Stimulated activated CD4-positive, alpha-beta T cell treated with anti-CD3 and anti-CD28 coated beads, Interleukin-4, amount 100 ng/mL, for 4 hours (primary cell): ENCODE data around the gene ATP8A2.

ENCODE experiments used
- DNase-seq, 2 experiments: peaks; one replicate each; pipeline ENCODE4 v3.0.0-alpha.2; 2020

The ATP8A2 gene

DNA sequence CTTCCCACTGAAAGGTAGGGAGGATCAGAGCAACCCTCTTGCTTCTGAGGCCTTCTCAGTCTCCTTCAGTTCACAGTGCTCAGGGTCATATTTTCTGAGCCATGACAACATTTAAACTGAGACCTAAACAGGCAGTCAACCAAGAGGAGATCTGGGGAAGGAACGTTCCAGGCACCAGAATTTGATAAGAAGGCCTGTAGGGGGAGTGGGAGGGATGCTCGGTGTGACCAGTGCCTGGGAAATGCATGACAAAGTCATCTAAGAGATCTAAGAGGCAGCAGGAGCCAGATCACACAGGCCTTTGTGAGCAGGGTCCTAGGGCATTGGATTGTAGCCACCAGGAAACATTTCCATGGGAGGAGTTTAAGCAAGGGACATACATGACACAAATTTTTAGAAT lies 608.5 kb downstream of the ATP8A2 start:
- no peak for DNase-seq

DNA sequence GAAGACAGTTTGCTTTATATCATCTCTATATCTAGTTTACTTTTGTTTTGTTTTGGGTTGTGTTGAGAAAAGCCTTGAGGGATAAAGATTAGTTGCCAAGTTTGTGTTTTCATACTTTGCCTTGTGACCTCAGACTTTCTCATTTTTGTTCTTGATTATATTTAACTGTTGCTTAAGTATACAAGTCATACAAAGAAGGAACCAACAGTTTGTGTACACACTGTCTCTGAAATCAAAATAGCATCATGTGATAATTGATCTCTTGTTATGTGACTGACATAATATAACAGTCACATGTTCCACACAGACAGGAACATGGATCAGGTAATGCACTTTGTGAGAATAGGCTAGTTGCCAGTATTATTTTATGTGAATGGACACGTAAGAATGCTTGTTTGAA lies 609.3 kb downstream of the ATP8A2 start:
- DNase-seq: no peak

DNA sequence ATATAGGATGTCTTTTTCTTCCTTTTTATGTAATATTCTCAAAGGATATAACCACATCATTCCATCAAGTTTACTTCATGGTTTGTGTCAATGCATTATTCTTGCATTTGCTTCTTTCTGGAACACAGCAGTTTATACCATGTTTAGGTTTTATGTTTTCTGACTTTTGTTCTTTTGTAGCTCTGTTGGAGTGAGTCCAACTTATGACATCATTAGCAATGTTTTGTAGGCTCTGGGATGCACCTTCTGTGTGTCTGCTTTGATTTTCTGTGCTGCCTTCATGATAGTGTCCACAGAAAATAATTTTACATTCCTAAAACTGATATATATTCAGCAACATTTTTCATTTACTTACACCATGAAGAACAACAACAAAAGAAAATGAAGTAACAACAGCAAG lies 611.1 kb downstream of the ATP8A2 start:
- DNase-seq: no peak

DNA sequence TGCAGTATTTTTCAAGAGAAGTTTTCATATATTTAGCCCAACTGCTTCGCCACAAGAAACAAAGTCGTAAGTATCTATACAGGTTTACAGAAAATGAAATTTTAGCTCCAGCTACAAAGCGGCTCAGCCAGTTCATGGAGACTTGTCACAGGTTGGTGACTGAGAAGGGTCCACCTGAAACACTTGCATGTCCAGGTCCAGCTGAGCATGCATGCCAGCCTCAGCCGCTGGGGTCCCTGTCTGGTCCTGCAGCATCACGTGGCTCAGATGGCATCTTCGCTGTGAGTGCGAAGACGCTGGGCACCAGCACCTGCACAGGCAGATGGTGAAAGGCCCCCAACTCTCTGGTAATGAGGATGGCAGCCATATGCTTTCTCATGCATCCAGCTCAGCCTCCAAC lies 616.2 kb downstream of the ATP8A2 start:
- DNase-seq: no peak

DNA sequence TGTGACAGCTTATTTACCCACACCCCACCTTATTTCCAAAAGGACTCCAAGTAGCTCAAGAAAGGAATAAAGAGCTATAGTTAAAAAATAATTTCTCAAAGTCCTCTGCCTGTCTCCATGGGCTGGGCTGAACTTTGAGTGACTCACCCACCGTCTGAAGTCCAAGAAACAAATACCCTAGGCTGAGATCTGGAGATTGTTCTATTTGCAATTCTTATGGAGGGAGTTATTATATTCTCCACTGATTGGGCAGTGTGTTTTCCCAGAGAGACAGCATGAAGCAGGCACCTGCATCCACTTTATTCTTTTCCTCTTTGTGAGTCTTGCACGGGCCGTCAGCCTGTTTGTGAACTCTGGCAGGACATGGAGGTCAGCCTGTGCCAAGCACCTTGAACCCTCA lies 616.9 kb downstream of the ATP8A2 start:
- no peak for DNase-seq

DNA sequence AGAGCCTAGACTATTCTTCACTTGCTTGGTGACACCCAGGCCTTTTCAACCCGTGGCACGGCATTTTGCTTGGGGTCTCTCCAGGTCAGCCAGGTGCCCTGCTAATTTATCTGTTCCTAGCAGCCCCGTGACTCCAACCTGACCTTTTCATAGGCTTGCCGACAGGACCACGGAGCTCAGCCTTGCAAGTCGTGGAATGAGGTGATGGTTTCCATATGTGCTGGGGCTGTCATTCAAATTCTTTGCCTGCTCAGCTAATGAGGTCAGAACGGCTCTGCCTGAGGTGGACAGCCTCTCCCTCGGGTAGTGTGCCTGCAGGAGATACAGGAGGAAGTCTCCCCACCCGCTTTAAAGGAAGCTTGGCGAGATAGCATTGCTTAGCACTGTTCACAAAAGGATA lies 619.0 kb downstream of the ATP8A2 start:
- DNase-seq: no peak

DNA sequence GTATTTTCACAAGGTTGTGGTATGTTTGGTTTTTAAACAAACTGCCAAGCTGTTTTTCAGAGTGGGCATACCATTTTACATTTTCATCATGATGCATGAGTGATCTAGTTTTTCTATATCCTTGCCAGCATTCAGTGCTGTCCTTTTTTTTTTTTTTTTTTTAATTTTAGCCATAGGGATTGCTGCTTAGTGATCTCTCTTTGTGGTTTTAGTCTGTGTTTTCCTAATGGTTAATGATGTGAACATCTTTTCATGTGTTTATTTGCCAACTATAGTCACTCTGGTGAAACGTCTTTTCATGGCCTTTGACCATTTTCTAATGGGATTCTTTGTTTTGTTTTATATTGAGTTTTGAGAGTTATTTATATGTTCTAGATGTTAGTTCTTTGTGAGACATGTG lies 620.3 kb downstream of the ATP8A2 start:
- DNase-seq: no peak

DNA sequence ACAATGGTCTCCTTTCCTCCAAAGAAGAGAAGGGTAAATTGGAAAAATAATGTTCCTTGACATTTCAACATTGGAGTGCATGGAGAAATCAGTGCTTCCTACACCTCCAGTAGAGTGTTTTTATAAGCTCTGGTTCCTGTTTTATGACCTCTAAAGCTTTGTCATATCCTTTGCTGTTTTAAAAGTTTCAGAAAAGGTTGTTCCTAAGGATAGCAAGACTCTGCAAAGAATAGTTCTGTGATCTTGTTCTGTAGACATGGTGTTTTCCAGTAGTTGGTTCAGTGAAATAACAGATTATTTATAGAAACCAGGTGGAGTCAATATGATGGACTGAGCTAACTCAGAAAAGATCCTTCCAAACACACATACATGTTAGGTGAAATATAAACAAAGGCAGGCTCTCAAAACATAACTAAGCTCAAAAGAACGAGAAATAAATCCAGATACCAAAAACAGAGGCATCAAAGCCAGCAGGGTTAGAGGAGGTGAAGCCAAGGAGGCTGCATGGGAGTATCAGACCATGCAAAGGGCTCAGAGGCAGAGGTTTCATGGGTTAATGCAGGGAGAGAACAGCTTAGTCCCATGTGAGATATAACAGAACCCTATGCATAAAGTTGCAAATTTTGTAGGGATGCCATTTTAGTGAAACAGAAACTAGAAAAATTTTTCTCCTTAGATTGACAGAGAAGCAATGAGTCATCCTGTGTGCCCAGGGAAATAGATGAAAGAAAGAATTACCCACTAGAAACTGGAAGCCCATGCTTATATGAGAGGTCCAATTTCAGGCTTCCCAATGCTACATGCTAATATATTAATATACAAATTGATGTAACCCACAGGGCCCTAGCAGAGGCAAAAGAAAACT lies 635.7 kb downstream of the ATP8A2 start:
- no peak for DNase-seq

DNA sequence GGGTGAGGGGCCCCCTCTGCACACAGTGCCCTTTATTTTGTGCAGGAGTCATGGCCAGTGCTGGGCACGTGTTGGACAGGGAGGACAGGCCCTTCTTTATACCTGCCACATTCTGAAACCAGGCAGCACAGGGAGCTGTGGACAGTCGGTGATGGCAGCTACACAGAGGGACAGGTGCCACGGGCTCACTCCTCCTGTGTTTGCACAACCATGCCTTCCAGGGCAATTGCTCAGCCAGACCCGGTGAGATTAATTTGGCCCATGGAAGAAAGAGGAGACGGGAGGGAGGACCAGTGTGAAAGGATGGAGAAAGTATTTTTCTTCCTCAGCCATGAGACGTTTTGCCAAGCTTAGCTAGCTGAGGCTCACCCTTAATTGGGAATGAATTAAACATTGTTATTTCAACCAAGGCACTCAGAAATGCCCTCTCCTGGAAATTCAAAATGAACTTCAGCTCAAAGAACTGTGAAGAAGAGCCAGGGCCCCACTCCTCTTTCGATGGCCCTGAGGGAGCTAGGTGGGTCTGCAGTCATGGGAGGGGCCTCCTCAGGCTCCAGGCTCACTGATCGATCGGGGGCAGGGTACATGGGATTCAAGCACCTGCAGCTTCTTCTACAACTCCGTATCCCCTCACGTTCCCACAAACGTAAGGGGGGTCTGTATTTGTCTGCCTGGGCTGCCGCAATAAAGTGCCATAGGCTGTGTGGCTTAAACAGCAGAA lies 638.9 kb downstream of the ATP8A2 start:
- no peak for DNase-seq

DNA sequence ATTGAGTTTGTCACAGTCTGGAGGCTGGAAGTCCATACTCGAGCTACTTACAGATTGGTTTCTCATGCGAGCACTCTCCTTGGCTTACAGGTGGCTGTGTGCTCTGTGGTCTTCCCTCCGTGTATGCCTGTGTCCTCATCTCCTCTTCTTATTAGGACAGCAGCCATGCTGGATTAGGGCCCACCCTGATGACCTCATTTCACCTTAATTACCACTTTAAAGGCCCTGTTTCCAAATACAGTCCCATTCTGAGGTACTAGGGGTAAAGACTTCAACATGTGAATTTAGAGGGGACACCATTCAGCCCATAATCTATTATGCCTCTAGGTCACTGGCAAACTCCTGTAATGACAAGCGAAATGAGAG lies 639.4 kb downstream of the ATP8A2 start:
- no peak for DNase-seq

DNA sequence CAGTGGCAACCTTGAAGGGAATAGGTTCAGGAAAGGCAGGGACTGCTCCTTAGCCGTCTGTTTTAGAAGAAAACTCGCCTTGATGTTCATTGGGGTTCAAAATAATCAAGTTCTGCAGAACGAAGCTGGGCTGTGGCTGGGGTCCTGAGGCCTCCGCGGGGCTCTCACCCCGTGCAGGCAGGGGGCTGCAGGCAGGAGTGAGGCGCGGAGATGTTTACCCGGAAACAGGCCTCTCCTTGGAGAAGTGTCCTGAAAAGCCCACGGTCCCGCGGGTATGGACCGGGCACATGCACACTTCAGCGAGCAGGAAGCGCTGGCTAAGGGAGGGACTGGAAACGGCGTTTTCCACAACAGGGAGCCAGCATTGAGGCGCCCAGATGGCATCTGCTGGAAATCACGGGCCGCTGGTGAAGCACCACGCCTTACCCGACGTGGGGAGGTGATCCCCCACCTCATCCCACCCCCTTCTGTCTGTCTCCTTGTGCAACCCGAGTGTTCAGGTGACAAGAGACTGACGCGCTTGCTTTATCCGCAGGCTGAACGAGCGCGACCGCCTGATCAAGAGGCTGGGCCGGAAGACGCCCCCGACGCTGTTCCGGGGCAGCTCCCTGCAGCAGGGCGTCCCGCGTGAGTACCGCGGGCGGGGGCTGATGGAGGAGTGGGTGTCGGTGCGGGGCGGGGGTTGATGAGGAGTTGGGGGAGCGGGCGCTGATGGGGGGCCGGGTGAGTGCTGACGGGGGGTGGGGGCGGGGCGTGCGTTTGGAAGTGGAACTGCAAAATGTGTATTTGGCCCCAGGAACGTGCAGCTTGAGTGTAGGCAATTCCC lies 640.4 kb downstream of the ATP8A2 start:
- DNase-seq: peak; percentile 45 to 72

DNA sequence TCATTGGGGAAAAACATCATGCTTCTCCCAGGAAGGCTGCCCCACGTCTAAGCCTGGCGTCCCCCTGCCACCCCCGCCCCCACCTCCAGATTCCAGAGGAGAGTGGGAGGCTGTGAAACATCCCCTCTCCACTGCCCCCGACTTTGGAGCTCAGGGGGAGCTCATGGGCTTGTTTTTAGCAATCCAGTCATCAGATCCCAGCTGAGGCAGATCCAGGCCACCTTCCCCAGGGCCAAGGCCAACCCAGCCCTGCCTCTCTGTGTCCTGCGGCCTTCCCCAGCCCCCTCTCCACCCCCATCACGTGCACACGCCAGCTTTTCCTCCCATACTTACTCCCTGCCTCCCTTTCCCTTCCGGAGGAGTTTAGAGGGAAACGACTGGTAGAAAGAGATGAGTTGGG lies 641.2 kb downstream of the ATP8A2 start:
- no peak for DNase-seq

DNA sequence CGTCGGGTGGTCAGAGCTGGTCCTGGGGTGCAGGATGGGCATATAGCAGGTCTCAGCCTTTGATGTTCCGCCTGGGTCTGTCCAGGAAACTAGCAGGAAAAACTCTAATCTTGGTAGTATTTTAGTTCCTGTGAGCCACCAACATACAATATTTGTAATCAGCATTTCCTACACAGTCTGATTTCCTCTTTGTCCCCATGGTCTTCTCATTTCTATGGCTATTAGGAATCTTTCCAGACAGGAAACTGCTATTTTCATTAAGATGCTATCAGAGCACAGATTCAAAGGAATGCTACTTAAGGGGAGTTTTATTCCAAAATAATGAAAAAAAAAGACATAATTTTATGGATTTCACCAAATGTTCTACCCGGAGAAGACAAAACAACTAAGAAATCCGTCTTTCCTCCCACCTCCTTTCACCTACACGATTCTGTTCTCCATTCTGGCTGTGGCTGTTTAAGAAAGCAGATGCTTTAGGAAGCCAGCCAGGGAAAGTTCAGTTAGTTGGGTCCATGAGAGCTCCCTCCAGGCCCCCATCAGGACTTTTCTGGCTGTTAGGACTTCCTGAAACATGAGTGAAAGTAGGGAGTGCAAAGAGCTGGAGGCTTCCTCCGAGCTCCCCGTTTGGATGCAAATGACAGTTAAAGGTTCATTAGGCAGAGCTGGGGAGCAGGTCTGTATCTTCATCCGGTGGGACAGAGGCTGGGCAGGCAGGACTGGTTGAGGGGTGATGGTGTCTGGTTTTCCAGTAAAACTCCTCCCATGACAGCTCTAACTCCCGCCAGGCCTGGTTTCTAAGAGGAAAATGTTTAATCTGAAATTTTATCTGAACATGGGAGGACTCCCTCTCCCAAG lies 643.7 kb downstream of the ATP8A2 start:
- no peak for DNase-seq

DNA sequence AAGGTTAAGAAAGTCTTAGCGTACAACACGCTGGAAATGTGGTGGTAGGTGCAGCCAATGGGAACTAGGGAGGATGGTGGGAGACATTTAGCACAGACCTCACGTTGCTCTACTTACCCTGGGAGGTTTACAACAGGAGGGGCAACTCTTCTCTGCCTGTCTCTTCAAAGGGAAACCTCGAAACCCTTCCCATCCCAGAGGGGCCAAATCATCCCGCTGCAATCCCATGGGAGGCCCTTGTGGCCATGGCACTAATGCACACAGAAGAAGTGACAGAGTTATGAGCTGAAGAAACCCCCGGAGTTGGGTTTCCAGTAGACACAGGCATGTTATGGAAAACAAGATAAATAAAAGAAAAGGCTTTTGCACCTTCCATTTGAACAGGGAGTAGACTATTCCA lies 644.4 kb downstream of the ATP8A2 start:
- DNase-seq: no peak

DNA sequence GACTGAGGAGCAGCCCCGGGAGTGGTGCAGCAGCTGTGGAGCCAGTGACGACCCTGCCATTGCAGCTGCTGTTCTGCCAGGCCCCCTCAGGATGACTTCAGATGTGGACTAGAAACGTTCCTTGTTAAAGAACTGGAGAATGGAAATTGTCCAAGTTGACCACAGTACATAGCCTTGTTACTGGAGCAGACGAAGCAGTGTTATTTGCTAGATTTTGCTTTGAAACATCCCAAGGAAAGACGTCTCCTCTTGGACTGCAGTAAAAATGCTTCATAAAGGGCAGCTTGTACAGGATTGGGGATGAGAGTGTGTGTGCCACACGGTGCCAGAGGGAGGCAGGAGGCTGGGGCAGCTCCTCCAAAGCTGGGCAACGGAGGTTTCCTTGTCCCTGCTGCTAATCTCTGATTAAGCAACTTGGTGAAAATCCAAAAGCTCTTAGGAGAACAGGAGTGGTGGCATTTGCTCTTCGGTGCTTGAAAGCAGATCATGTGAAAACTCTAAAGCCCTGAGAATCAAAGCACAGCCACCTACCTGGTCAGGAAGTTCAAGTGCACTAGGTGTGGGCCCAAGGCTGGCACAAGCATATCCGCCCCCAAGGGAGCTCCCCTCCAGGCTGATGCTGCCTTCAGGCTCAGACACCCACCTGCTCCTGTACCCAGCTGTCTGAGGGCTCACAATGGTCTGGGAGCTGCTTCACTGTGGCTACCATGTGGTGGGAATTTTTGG lies 645.6 kb downstream of the ATP8A2 start:
- DNase-seq: peak in 1 of 2 experiments; percentile 27

DNA sequence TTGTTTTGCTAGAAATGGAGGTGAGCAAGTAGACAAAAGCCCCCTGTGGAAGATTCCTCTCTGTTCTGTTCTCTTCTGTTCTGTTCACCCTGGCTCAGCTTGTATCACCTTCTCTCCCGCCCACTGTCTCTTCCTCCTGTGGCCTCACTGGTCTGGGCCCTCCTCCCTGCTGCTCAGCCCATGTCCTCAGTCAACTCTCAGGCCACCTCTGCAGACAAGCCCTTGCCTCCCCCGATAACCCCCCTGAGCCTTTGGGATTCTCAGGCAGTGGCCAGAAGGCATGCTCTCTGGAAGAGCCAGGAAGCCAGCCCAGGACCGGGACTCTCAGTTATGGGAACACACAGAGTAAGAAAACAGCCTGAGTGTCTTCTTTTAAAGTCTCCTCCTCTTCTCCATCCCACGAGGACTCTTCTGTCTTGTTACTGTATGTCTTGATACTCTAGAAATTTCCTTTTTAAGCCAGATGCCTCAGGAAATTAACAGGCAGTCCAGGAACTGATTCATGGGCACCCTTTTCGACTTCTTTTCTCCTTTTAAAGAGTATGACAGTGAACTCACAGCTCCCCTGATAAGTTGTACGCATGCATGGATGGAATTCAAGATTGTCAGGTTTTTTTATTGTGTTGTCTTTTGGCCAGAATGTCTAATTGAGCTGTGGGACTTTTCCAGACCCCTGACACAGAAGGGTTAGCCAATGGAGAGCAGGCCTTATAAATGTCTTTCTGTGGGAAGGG lies 646.3 kb downstream of the ATP8A2 start:
- DNase-seq: no peak

DNA sequence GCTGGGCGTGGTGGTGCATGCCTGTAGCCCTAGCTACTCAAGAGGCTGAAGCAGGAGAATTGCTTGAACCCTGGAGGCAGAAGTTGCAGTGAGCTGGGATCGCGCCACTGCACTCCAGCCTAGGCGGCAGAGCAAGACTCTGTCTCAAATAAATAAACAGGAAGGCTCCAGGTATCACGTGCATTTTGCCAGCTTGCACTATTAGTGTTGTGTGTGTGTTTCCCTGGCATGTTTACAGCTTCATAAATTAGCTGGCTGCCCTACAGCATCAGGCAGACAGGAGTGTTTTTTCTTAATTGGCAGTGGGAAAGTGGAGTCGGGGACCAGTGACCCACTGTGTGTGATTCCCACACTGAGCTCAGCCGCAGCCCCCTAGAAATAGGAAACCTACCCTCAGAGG lies 647.5 kb downstream of the ATP8A2 start:
- no peak for DNase-seq

DNA sequence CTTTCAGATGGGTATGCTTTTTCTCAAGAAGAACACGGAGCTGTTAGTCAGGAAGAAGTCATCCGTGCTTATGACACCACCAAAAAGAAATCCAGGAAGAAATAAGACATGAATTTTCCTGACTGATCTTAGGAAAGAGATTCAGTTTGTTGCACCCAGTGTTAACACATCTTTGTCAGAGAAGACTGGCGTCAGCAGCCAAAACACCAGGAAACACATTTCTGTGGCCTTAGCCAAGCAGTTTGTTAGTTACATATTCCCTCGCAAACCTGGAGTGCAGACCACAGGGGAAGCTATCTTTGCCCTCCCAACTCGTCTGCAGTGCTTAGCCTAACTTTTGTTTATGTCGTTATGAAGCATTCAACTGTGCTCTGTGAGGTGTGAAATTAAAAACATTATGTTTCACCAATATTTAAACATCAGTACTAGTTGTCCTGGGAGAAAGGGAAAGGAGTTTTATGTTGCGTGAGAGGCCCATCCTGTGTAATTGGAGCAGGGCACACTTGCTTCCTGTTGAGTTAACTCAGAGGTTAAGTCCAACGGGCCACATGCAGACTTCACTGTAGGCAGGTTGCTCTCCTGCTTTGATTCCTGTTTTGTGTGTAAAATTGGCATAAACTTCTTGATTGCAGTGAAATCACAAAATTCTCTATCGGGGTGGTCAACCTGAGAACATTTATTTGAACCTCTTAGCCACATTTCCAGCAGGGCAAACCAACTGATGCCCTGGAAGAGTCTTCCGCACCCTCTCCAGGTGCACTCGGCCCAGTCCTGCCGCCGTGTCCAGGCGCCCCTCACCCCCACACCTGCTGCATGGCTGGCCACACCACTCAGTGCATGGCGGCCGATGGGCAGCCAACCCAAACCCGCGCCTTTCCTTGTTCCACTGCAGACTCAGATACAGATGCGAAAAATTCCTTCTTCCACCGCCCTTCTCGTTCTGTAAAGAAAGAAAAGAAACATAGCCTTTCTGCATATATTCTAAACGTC lies 648.4 kb downstream of the ATP8A2 start:
- no peak for DNase-seq

DNA sequence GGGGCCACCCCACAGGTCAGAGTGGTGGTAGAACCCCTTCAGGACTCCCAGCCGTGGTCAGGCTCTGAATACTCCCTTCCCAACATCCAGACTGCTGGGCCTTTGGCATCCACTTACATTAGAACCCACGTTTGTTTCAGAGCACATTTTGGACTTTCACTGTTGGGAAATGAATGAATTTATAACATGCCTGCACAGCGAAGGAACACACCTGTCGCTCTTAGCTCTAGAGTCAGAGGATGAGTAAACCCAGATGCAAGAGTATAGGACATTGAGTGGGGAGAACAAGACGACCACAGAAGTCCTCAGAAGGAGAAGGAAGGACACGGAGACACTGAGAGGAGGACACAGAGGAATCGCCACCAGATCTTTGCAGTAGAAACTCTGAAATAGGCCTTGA lies 649.1 kb downstream of the ATP8A2 start:
- DNase-seq: no peak

DNA sequence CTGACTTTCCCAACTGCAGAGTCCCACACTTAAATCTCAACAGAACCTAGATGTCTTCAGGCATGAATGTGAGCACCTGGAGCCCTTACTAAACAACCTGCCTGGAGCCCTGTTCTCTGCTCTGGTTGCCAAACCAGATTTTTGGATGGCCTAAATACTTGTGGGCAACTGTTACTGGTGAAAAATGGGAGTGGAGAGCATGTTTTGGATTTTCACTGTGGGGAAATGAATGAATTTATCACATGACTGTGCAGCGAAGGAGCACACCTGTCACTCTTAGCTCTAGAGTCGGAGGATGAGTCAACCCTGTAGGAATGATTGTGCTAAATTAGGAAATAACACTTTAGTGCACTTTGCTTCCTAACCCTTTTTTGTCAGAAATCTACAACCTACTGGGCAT lies 649.7 kb downstream of the ATP8A2 start:
- DNase-seq: no peak
